Testis (tissue), 2 donors: ENCODE measurements around the gene NHSL2.

Source experiments
- POLR2A ChIP-seq: fragments of 450-650 bp; IDR thresholded peaks from one replicate; pipeline ENCODE4 v1.6.1; 2017; ENCODE audit warnings: antibody characterized with exemption, mild to moderate bottlenecking, moderate library complexity
- TF ChIP-seq, protein P1 (sequence below), 3 experiments: fragments of 450-650 bp in 2 of 3; fragments of 200-600 bp in 1 of 3; sonication (generic) in 1 of 3; IDR thresholded peaks; one replicate each; pipeline ENCODE4 v1.5.1; 2016 to 2019; ENCODE audit warnings: antibody characterized with exemption in 3 of 3, mild to moderate bottlenecking in 2 of 3, moderate library complexity in 1 of 3

GRCh38 chrX:72123471-72124185, 213.0 kb downstream of the NHSL2 start:
- TF ChIP-seq, protein P1, sequence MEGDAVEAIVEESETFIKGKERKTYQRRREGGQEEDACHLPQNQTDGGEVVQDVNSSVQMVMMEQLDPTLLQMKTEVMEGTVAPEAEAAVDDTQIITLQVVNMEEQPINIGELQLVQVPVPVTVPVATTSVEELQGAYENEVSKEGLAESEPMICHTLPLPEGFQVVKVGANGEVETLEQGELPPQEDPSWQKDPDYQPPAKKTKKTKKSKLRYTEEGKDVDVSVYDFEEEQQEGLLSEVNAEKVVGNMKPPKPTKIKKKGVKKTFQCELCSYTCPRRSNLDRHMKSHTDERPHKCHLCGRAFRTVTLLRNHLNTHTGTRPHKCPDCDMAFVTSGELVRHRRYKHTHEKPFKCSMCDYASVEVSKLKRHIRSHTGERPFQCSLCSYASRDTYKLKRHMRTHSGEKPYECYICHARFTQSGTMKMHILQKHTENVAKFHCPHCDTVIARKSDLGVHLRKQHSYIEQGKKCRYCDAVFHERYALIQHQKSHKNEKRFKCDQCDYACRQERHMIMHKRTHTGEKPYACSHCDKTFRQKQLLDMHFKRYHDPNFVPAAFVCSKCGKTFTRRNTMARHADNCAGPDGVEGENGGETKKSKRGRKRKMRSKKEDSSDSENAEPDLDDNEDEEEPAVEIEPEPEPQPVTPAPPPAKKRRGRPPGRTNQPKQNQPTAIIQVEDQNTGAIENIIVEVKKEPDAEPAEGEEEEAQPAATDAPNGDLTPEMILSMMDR (IDR thresholded peaks at IDR 0.05), result no peak
- TF ChIP-seq POLR2A, result no peak
